ENCODE measurements around the gene BTNL2.

BTNL2 gene

DNA sequence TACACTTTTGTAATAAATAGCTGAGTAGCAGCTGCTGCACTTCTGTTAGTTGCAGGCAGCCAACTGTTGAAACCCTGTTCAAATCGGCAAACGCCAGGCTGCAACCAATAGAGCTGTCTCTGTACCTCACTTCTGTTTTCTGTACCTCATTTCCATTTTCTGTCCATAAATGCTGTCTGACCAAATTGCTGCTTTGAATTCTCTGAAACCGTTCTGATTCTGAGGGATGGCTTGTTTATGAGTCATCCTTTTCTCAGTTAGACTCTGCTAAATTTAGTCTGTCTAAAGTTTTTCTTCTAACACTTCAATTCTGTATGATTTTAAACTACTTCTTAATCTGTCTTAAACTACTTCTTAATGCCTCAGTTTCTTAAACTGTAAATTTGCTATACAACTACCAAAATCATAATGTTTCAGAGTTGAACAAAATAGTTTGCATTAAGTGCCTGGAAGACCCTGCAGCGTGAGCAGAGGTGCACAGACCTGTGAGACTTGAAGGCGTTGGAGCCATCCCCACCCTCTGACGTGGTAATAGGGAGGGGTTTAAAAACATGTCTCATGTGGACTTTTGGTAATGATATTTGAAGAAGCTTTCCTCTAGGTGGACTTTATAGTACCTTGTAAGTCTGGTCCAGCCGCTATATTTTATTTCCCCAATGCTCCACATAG lies 9.6 kb downstream of the BTNL2 start:
- Mint-ChIP-seq H3K4me3 (no peak overlapping the region), H3K27ac (no peak overlapping the region), H3K27me3 (peaks cover 11% of the 10 kb centered on the region), H3K36me3 (no peaks in the 10 kb centered on the region), H3K4me1 (ENCODE audit: low read depth) (peaks cover 2% of the 10 kb centered on the region), H3K9me3 (ENCODE audit: low read depth) (no peaks in the 10 kb centered on the region)

DNA sequence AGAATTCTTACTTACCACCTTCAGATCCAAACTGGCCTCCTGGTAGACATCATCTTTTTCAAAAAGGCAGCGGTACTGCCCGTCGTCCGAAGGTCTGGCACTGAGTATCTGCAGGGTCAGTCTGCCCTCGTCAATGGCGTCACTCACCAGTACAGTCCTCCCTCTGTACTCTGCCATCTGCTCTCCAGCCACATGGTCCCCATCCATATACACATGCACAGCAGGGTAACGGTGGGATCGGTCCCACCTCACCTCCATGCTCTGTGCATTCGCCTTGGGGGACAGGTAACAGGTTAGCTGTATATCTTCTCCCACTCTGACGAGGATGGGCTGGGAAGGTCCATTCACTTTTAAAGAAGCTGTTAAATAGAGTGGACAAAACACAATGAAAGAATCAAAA lies 11.0 kb downstream of the BTNL2 start:
- H3K4me1 Mint-ChIP-seq (ENCODE audit: low read depth): peaks cover 2% of the 10 kb centered on the region
- no peak overlapping the region for H3K4me3 Mint-ChIP-seq
- no peaks in the 10 kb centered on the region for H3K36me3 Mint-ChIP-seq
- peaks cover 9% of the 10 kb centered on the region for H3K27me3 Mint-ChIP-seq
- no peaks in the 10 kb centered on the region for H3K9me3 Mint-ChIP-seq (ENCODE audit: low read depth)
- no peak overlapping the region for H3K27ac Mint-ChIP-seq

DNA sequence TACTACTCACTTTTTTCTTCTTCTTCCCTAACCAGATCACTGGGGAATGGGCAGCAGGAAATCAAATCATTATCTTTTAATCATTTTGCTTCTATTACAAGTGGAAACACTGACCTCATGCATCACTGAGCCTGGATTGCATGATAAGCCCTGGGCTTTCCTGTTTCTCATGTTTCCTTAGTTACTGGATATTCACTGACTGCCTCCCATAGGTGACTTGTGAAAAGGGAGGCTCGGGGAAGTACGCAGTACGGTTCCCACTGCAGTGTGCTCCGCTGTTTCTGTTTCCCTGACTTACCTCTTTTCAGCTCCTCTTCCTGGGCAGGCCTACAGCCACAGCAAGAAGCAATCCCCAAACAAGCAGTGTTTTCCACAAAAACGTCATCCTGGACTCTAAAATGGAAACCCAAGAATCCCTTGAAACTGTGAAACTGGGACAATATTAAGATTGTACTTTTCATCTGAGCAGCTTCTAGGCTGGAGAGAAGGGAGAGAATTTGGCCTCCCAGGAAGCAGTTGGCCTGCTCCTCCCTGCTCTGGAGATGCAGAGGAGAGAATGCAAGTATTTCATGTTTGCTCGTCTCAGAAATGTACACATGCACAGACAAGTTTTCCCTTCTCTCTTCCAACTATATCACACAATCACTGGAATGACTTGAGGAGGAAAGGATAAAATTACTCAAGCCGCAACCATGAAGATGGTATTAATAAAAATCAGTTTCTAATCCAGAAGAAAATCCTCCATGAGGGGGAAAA lies 13.1 kb downstream of the BTNL2 start:
- Mint-ChIP-seq H3K4me1 (ENCODE audit: low read depth) (peaks cover 2% of the 10 kb centered on the region), H3K36me3 (no peaks in the 10 kb centered on the region)

DNA sequence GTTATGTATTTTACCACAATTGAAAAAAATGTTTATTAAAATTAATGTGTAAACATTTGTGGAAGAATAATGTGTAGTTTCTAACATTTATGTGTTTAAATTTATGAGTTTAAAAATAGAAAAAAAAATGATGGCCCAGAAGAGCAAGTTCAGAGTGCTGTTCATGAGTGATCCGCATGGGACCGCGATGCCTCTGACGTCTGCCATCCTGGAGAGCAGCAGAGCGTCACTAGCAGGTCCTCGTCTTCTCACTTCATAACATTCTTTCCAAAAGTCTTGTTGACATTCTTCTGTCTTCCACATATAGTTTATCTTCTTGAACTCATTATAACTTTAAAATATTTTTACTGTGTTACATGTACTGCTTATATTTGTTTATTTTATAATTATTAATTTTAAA lies 15.5 kb downstream of the BTNL2 start:
- Mint-ChIP-seq H3K4me3 (no peak overlapping the region), H3K36me3 (no peaks in the 10 kb centered on the region), H3K4me1 (ENCODE audit: low read depth) (no peaks in the 10 kb centered on the region), H3K27ac (no peak overlapping the region), H3K27me3 (peaks cover 10% of the 10 kb centered on the region), H3K9me3 (ENCODE audit: low read depth) (no peaks in the 10 kb centered on the region)

More for the DNA sequence above, 13.1 kb downstream of the BTNL2 start:
- no peak overlapping the region for H3K4me3 Mint-ChIP-seq
- no peaks in the 10 kb centered on the region for H3K9me3 Mint-ChIP-seq (ENCODE audit: low read depth)
- H3K27me3 Mint-ChIP-seq: peaks cover 3% of the 10 kb centered on the region
- no peak overlapping the region for H3K27ac Mint-ChIP-seq

DNA sequence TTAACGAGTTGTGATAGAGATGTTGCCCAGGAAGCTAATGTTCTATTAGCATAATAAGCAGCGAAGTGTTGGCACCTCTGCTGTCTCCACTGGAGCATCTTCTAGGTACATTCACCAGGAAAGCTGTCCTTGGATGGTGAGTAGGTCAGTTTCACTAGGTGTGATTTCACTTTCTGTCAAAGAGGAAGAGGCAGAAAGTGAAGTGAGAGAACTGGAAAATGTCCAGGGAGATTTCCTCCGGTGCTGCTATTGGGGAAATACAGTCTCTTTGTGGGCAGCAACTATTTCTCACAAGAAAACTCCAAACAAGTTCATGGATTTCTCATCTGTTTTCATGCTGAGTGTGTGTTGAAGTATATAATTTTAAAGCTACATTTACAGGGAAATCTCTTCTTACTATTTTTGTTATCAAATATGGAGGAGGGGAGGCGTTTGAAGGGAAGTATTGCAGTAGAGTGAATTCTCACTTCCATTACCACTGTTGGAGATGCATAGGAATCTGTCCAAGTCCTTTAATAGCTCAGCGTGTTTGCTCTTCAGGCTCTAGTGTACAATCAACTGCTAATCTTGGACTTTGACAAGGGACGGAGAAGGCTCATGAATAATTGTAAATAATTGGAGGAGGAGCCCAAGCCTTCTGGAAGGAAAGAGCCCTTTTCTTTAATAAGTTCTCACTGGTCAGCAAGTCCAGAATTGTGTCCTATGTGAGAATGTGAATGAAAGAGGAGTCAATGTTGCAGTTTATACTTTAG lies 19.2 kb downstream of the BTNL2 start:
- no peak overlapping the region for H3K4me3 Mint-ChIP-seq
- peaks cover 12% of the 10 kb centered on the region for H3K27me3 Mint-ChIP-seq
- H3K36me3 Mint-ChIP-seq: no peaks in the 10 kb centered on the region
- H3K4me1 Mint-ChIP-seq (ENCODE audit: low read depth): no peaks in the 10 kb centered on the region
- H3K9me3 Mint-ChIP-seq (ENCODE audit: low read depth): no peaks in the 10 kb centered on the region
- H3K27ac Mint-ChIP-seq: no peak overlapping the region

DNA sequence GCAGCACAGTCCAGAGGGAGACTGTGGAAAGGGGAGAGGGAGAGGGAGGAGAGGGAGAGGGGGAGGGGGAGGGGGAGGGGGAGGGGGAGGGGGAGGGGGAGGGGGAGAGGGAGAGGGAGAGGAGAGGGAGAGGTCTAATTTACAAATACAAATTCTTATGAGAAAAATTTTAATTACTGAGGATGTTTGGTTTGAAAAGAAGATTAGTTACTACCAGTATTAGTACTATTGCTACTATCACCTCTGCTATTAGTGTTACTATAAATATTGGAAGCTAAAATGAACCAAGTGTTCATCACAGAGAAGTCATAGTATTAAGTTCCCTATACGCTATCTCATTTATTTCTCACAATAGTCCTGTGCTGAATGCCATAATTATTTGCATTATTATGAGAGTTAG lies 20.9 kb downstream of the BTNL2 start:
- Mint-ChIP-seq H3K4me1 (ENCODE audit: low read depth) (no peaks in the 10 kb centered on the region), H3K9me3 (ENCODE audit: low read depth) (no peaks in the 10 kb centered on the region), H3K4me3 (no peak overlapping the region), H3K27ac (no peak overlapping the region), H3K27me3 (peaks cover 11% of the 10 kb centered on the region), H3K36me3 (no peaks in the 10 kb centered on the region)

DNA sequence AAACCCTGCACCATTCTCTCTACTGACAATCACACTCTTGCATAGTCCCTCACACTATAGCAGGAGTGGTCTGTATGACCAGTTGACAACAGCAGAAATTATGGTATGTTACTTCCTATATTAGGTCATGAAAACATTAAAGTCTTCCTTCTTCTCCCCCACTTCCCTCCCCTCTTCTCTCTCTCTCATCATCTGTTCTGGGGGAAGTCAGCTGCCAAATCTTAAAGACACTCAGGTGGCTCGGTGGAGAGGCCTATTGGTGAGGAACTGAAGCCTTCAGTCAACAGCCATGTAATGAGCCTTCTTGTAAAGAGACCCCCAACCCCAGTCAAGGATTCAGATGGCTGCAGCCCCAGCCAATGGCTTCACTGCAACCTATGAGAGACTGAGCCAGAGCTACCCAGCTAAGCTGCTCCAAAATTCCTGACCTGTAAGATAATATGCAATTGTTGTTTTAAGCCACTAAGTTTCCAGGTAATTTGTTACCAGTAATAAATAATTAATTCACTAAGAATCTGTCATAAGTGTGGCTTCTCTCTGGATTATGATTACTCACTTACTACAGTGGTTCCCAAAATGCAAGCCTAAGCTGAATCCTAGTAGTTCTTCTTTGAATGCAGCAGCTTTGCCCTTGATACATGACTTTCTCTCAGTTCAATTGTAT lies 24.1 kb downstream of the BTNL2 start:
- Mint-ChIP-seq H3K27me3 (peaks cover 6% of the 10 kb centered on the region), H3K9me3 (ENCODE audit: low read depth) (no peaks in the 10 kb centered on the region), H3K36me3 (no peaks in the 10 kb centered on the region), H3K4me1 (ENCODE audit: low read depth) (no peaks in the 10 kb centered on the region), H3K4me3 (no peak overlapping the region), H3K27ac (no peak overlapping the region)

DNA sequence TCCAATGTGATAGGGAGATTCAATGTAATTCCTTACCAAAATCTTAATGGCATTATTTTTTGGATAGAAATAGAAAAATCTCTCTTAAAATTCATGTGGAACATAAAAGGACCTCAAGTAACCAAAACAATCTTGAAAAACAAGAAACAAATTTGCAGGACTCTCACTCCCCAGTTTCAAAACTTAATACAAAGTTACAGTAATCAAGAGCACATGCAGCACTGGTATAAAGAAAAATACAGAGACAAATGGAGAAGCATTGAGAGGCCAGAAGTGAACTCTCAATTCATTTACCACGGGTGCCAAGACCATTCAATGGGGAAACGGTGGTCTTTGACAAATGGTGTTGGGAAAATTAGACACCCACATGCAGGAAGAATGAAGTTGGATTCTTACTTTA lies 27.4 kb downstream of the BTNL2 start:
- peaks cover 9% of the 10 kb centered on the region for H3K27me3 Mint-ChIP-seq
- no peaks in the 10 kb centered on the region for H3K9me3 Mint-ChIP-seq (ENCODE audit: low read depth)
- no peak overlapping the region for H3K27ac Mint-ChIP-seq
- no peaks in the 10 kb centered on the region for H3K36me3 Mint-ChIP-seq
- H3K4me3 Mint-ChIP-seq: no peak overlapping the region
- H3K4me1 Mint-ChIP-seq (ENCODE audit: low read depth): no peaks in the 10 kb centered on the region

DNA sequence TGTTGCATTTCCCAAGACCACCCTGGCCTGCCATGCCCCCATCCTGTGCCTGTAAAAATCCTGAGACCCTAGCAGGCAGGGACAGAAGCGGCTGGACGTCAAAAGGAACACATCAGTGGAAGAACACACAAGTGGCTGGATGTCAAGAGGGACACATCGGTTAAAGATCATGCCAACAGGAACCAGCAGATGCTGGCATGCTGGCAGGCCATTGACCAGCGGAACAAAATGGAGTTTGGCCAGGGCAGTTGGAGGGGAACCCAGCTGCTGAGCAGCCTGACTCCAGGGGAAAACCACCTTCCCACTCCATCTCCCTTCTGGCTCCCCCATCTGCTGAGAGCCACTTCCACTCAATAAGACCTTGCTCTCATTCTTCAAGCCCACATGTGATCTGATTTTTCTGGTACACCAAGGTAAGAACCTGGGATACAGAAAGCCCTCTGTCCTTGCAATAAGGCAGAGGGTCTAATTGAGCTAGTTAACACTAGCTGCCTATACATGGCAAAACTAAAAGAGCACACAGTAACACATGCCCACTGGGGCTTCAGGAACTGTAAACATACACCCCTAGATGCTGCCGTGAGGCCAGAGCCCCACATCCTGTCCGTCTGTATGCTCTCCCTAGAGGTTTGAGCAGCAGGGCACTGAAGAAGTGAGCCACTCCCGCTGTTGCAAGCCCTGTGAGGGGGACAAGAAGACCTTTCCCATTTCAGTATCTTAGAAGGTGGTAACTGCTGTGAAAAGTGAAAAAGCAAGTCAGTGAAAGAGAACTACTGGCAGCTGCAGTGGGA lies 31.0 kb downstream of the BTNL2 start:
- H3K4me1 Mint-ChIP-seq (ENCODE audit: low read depth): no peaks in the 10 kb centered on the region
- no peaks in the 10 kb centered on the region for H3K9me3 Mint-ChIP-seq (ENCODE audit: low read depth)
- no peak overlapping the region for H3K4me3 Mint-ChIP-seq
- H3K36me3 Mint-ChIP-seq: no peaks in the 10 kb centered on the region
- H3K27me3 Mint-ChIP-seq: peaks cover 12% of the 10 kb centered on the region
- H3K27ac Mint-ChIP-seq: no peak overlapping the region

DNA sequence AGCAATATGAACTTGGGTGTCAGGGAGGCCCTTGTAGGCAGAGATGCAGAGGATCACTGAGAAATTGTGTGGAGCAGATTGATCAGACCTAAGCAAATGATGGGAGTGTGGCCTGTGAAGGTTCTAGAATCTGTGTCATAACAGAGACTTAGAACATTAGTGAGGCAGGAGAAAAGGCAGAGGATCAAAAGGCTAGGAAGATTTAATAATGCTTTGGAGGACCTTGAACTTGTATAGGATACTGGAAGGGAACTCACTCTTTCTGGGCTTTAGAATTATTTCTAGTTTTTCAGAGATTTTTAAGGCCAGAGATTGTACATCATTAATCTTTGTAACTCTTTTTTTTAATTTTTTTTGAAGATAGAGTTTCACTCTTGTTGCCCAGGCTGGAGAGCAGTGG lies 35.2 kb downstream of the BTNL2 start, which contains the start of gene TSBP1:
TSBP1 (minus strand) TSS at position 101 of the 400 bp plus-strand sequence. CDS start 197 bp downstream, outside the sequence.
- H3K27ac Mint-ChIP-seq: peak within 1 kb of the TSS; percentile 24
- H3K4me3 Mint-ChIP-seq: no peak within 1 kb of the TSS
- no peaks in the 10 kb centered on the region for H3K4me1 Mint-ChIP-seq (ENCODE audit: low read depth)
- H3K9me3 Mint-ChIP-seq (ENCODE audit: low read depth): no peaks in the 10 kb centered on the region
- H3K27me3 Mint-ChIP-seq: peaks cover 20% of the 10 kb centered on the region
- H3K36me3 Mint-ChIP-seq: no peaks in the 10 kb centered on the region

DNA sequence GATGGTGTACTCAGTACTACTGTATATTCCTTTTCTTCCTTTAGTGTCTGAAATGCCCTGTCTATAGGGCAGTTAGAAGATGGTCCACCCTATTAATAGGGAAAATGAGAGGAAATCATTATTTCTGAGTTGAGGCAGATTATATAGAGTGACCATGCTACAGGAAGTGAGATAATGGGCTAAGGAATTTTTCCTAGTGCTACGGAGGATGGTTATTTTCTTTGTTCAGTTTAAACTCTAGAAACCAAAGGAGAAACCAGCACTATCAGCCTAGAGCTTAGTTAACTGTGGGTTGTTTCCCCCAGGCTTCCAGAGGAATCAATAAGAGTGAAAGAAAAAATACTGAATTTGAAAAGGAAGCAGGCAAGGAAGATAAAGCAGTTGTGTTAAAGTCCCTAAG lies 35.8 kb downstream of the BTNL2 start:
- Mint-ChIP-seq H3K27me3 (peaks cover 18% of the 10 kb centered on the region), H3K36me3 (no peaks in the 10 kb centered on the region), H3K9me3 (ENCODE audit: low read depth) (no peaks in the 10 kb centered on the region), H3K4me1 (ENCODE audit: low read depth) (no peaks in the 10 kb centered on the region), H3K4me3 (no peak overlapping the region), H3K27ac (no peak overlapping the region)

DNA sequence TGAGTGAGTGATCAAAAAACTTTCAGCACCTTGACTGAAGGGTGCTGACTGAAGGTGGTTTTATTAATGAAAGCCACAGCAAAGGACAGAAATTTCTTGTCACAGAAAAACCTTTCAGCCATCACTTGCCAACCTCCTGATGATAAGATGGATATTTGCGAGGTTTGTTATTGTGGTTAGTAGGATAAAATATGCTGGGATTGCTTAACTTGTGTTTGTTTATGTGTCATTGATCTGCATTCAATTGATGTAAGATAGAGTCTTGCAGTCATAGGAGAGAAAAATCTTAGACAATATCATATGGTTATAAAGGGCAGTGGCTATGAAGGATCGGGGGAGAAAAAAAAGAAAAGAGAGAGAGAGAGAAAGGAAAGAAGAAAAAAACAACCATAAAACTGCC lies 36.5 kb downstream of the BTNL2 start:
- no peaks in the 10 kb centered on the region for H3K4me1 Mint-ChIP-seq (ENCODE audit: low read depth)
- no peak overlapping the region for H3K4me3 Mint-ChIP-seq
- no peaks in the 10 kb centered on the region for H3K9me3 Mint-ChIP-seq (ENCODE audit: low read depth)
- H3K27ac Mint-ChIP-seq: no peak overlapping the region
- H3K36me3 Mint-ChIP-seq: no peaks in the 10 kb centered on the region
- H3K27me3 Mint-ChIP-seq: peaks cover 21% of the 10 kb centered on the region

DNA sequence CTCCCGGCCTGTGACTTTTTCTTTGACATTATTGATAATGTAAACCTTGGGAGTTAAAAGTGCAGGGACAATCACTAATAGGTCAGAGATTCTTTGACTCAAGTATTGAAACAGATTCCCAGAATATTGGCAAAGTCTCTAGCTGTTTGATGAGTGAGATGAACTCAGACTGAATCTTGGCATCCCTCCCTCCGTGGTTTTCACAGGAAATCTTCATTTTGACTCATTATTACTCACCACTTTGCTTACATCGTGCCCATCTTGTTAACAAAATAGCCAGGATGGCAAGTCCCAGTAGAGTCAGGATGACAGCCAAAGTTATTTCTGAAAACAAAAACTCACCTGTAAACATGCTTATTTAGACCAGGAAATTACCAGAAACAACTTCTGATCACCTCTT lies 37.3 kb downstream of the BTNL2 start:
- H3K27ac Mint-ChIP-seq: no peak overlapping the region
- H3K36me3 Mint-ChIP-seq: no peaks in the 10 kb centered on the region
- H3K4me3 Mint-ChIP-seq: no peak overlapping the region
- H3K9me3 Mint-ChIP-seq (ENCODE audit: low read depth): no peaks in the 10 kb centered on the region
- H3K27me3 Mint-ChIP-seq: peaks cover 24% of the 10 kb centered on the region
- H3K4me1 Mint-ChIP-seq (ENCODE audit: low read depth): no peaks in the 10 kb centered on the region

DNA sequence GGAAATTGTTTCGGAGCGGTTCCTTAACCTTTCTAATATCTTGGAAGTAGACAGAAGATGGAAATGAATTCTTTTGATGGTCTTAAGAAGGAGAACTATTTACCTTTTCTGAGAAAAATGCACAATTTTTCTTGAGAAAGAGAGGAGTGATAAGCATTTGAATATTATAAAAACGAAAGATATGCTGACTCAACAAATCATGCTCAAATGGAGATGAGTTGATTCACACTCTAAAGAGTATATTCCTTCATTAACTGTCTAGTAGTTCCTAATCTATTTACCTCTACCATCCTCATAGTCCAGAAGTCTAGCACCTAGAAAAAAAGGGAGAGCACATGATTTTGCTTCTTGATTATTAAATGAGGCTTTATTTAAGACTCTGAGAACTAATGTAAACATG lies 39.3 kb downstream of the BTNL2 start:
- no peaks in the 10 kb centered on the region for H3K4me1 Mint-ChIP-seq (ENCODE audit: low read depth)
- H3K27me3 Mint-ChIP-seq: peaks cover 24% of the 10 kb centered on the region
- H3K9me3 Mint-ChIP-seq (ENCODE audit: low read depth): no peaks in the 10 kb centered on the region
- H3K4me3 Mint-ChIP-seq: no peak overlapping the region
- no peak overlapping the region for H3K27ac Mint-ChIP-seq
- no peaks in the 10 kb centered on the region for H3K36me3 Mint-ChIP-seq

All from activated naive CD8-positive, alpha-beta T cell (primary cell).